Ovary (tissue), 9 donors: ENCODE data around the gene FITM1. TPM values are rescaled to one million over a fixed set of nuclear protein-coding genes. Genes with fewer than 3 reads are reported as not detected.

Experiments used
- DNase-seq, 5 donors: peaks; one replicate each; pipeline ENCODE4 v3.0.0-alpha.2; 2019 to 2020
- H3K27ac ChIP-seq, 2 donors: fragments of 200-600 bp; one replicate each; pipeline versions ENCODE4 v1.5.1 to v1.8.0; 2019 to 2022
- H3K27me3 ChIP-seq: fragments of 200-600 bp; one replicate; pipeline ENCODE4 v1.8.0; 2022
- H3K36me3 ChIP-seq: fragments of 200-600 bp; sonication (generic); one replicate; pipeline ENCODE4 v1.5.1; 2019
- H3K4me1 ChIP-seq: one replicate; pipeline ENCODE4 v1.8.1; 2013; ENCODE audit warnings: mild to moderate bottlenecking, moderate library complexity; ENCODE audit not compliant: insufficient read depth
- H3K4me3 ChIP-seq: fragments of 200-600 bp; sonication (generic); one replicate; pipeline ENCODE4 v1.5.1; 2017
- H3K9me3 ChIP-seq, 2 donors: fragments of 200-600 bp in 1 of 2; sonication (generic) in 1 of 2; one replicate each; pipeline versions ENCODE4 v1.5.1 to v1.8.1; 2013 to 2019; ENCODE audit warnings: mild to moderate bottlenecking in 1 of 2, moderate library complexity in 1 of 2
- CTCF ChIP-seq, 3 donors: fragments of 450-650 bp in 2 of 3; fragments of 200-600 bp in 1 of 3; IDR thresholded peaks; one replicate each; pipeline versions ENCODE4 v1.5.1 to v1.8.0; 2016 to 2022; ENCODE audit warnings: antibody characterized with exemption in 3 of 3, mild to moderate bottlenecking in 1 of 3
- EP300 ChIP-seq: sonication (generic); formaldehyde crosslinking; IDR thresholded peaks from one replicate; pipeline ENCODE4 v1.6.1; 2017; ENCODE audit warnings: antibody characterized with exemption
- POLR2A ChIP-seq: fragments of 450-650 bp; IDR thresholded peaks from one replicate; pipeline ENCODE4 v1.6.1; 2017; ENCODE audit warnings: antibody characterized with exemption, mild to moderate bottlenecking, moderate library complexity
- WGBS, 3 donors: extraction: QIAGEN DNeasy Blood & Tissue Kit in 1 of 3; methylation state at CpG; one replicate each; pipeline versions ENCODE4 v1.1.5 to v1.1.7; 2013 to 2017; 5-methylcytosine and 5-hydroxymethylcytosine counted together
- intact Hi-C, 4 donors: fragments of 100-400 bp; cut with DNase I; formaldehyde crosslinking; loops; one replicate each; pipeline versions ENCODE4 v1.11.0 to v1.15.1; 2022 to 2023
- polyA plus RNA-seq, 2 donors: library from polyadenylated mRNA; stranded (reverse); fragments of 200-250 nt in 1 of 2; fragments of 350-450 nt in 1 of 2; fragmentation: Illumina TruSeq in 1 of 2; extraction: RNeasy Lipid Tissue Mini Kit (QIAGEN cat#74804) in 1 of 2; gene quantifications; one replicate each; pipeline ENCODE4 v1.2.3, GENCODE V29; 2013 to 2014
- total RNA-seq, 7 donors: library from RNA; depleted of rRNA in 2 of 7; stranded (reverse); fragments of >200 nt in 2 of 7; fragmentation: NEBNext Ultra II Directional in 3 of 7; extraction: Animal tissue kit (Norgen Biotek cat#: 25700) in 3 of 7; gene quantifications; one replicate each; pipeline versions ENCODE4 v1.1.0 to v1.2.4, GENCODE V29; 2016 to 2023
- donor health status: DM: no; HTN: no; CAD: no; lungs with moderate emphysema.
- donor health status: DM: no; HTN: no; CAD: no.
- donor health status: Bipolar disorder and iron deficiency.
- donor health status: DM: yes; HTN: yes; CAD: no.
- donor health status: DM: no; HTN: no; CAD: no.
- donor health status: DM: yes; HTN: yes; CAD: no.

Gene FITM1
- total and polyA plus RNA-seq, 9 donors = 0.57 to 1.2 (median 0.78) TPM; not detected in 3

GRCh38 chr14:24093207-24093900 is 37.1 kb upstream of the FITM1 start:
- 81 to 85% (median 84%) methylated on average over 19 of the region's 19 CpGs for WGBS, 3 donors
- no peaks in the 10 kb centered on the region for H3K27me3 ChIP-seq
- intact Hi-C loops = loop anchor here in 1 of 4 donors (10.0 kb wide), 1 partner anchor 109 kb away; the partner anchor contains the start of gene DHRS4L2
- no peaks in the 10 kb centered on the region for H3K36me3 ChIP-seq
- peak overlapping the region; percentile 40 to 46 for H3K27ac ChIP-seq
- peak in 1 of 5 donors; percentile 34 for DNase-seq
- H3K9me3 ChIP-seq = no peaks in the 10 kb centered on the region
- peak overlapping the region; percentile 63 for H3K4me3 ChIP-seq
- TF ChIP-seq CTCF (IDR thresholded peaks at IDR 0.05) (no peak), POLR2A (no peak), EP300 (no peak)
- H3K4me1 ChIP-seq = peaks cover 3% of the 10 kb centered on the region

GRCh38 chr14:24093901-24094840 is 36.3 kb upstream of the FITM1 start, which contains the start of gene PCK2:
TSS of gene PCK2 (plus strand) at chr14:24094311. CDS start at chr14:24094406, 95 bp downstream.
- TF ChIP-seq POLR2A (peak; percentile 48), CTCF (IDR thresholded peaks at IDR 0.05) (peak in 1 of 3 donors; percentile 52), EP300 (no peak)
- intact Hi-C loops = loop anchor here in 1 of 4 donors (10.0 kb wide), 1 partner anchor 109 kb away; the partner anchor contains the start of gene DHRS4L2
- peak; percentile 75 to 88 (median 81) for DNase-seq
- Histone ChIP-seq H3K27me3 (no peaks in the 10 kb centered on the region), H3K4me3 (peak within 1 kb of the TSS; percentile 63), H3K9me3 (no peaks in the 10 kb centered on the region), H3K4me1 (peaks cover 3% of the 10 kb centered on the region), H3K36me3 (no peaks in the 10 kb centered on the region), H3K27ac (peak within 1 kb of the TSS; percentile 40 to 46)
- 1% methylated on average over 62 to 68 of the region's 68 CpGs for WGBS, 3 donors

- intact Hi-C loops = loop anchor here in 1 of 4 donors (10.0 kb wide), 1 partner anchor 110 kb away; the partner anchor contains the start of gene DHRS4L2
- Histone ChIP-seq H3K4me1 (peaks cover 3% of the 10 kb centered on the region), H3K27me3 (no peaks in the 10 kb centered on the region), H3K9me3 (no peaks in the 10 kb centered on the region), H3K36me3 (no peaks in the 10 kb centered on the region), H3K27ac (peak overlapping the region; percentile 40 to 46), H3K4me3 (peak overlapping the region; percentile 63)
- 27 to 32% (median 32%) methylated on average over 14 of the region's 14 CpGs for WGBS, 3 donors
- DNase-seq = peak in 1 of 5 donors; percentile 31
- no peak for TF ChIP-seq EP300
- no peak for TF ChIP-seq CTCF (IDR thresholded peaks at IDR 0.05)
- no peak for TF ChIP-seq POLR2A
These were observed 35.6 kb upstream of the FITM1 start for GRCh38 chr14:24094841-24095270.
